Osteocyte (in vitro differentiated cells): Measurements from ENCODE around the gene HOXA7. TPM values are rescaled to one million over a fixed set of nuclear protein-coding genes. Genes with fewer than 3 reads are reported as not detected.
A peak's percentile ranks its signal among the peaks of the same experiment; 100 is the strongest.

Source experiments
- DNase-seq: peaks from one replicate; pipeline ENCODE4 v3.0.0; 2021; ENCODE audit warnings: mixed read lengths; ENCODE audit not compliant: unreplicated experiment; ENCODE audit errors: extremely low spot score
- H3K27ac Mint-ChIP-seq: one replicate; pipeline ENCODE4 v1.8.0; 2021; ENCODE audit warnings: mild to moderate bottlenecking, mixed read lengths; ENCODE audit not compliant: unreplicated experiment
- H3K27me3 Mint-ChIP-seq: one replicate; pipeline ENCODE4 v1.8.0; 2021; ENCODE audit warnings: mixed read lengths; ENCODE audit not compliant: unreplicated experiment
- H3K36me3 Mint-ChIP-seq: one replicate; pipeline ENCODE4 v1.8.0; 2021; ENCODE audit warnings: mixed read lengths; ENCODE audit not compliant: unreplicated experiment
- H3K4me1 Mint-ChIP-seq: one replicate; pipeline ENCODE4 v1.8.0; 2021; ENCODE audit warnings: mixed read lengths; ENCODE audit not compliant: unreplicated experiment
- H3K4me3 Mint-ChIP-seq: one replicate; pipeline ENCODE4 v1.8.0; 2021; ENCODE audit warnings: mild to moderate bottlenecking, moderate library complexity, mixed read lengths; ENCODE audit not compliant: unreplicated experiment
- H3K9me3 Mint-ChIP-seq: one replicate; pipeline ENCODE4 v1.8.0; 2021; ENCODE audit warnings: mixed read lengths; ENCODE audit not compliant: unreplicated experiment
- CTCF ChIP-seq: fragments of 200-600 bp; sonication (generic); IDR thresholded peaks from 2 replicates; pipeline ENCODE4 v1.5.0; 2021; ENCODE audit warnings: antibody characterized with exemption, mild to moderate bottlenecking, moderate library complexity
- total RNA-seq: library from RNA; stranded (reverse); gene quantifications from 2 replicates; pipeline ENCODE4 v1.2.1, GENCODE V29; 2021

The HOXA7 gene
- total RNA-seq, 1 donor from 2014 or later: not detected

GRCh38 chr7:27107391-27108381 lies 48.8 kb downstream of the HOXA7 start:
- Mint-ChIP-seq H3K27ac (no peak overlapping the region), H3K36me3 (peaks cover 3% of the 10 kb centered on the region), H3K27me3 (peaks cover 94% of the 10 kb centered on the region), H3K4me1 (peaks cover 11% of the 10 kb centered on the region), H3K9me3 (no peaks in the 10 kb centered on the region), H3K4me3 (no peak overlapping the region)
- TF ChIP-seq CTCF: no peak
- DNase-seq: peak; percentile 70

GRCh38 chr7:27106901-27107240 lies 49.6 kb downstream of the HOXA7 start:
- Mint-ChIP-seq H3K4me3 (no peak overlapping the region), H3K27ac (no peak overlapping the region), H3K27me3 (peaks cover 93% of the 10 kb centered on the region), H3K9me3 (no peaks in the 10 kb centered on the region), H3K36me3 (peaks cover 3% of the 10 kb centered on the region), H3K4me1 (peaks cover 11% of the 10 kb centered on the region)
- DNase-seq: no peak
- TF ChIP-seq CTCF: no peak

GRCh38 chr7:27106181-27106900 lies 50.1 kb downstream of the HOXA7 start:
- peaks cover 16% of the 10 kb centered on the region for H3K4me1 Mint-ChIP-seq
- H3K9me3 Mint-ChIP-seq: no peaks in the 10 kb centered on the region
- peaks cover 93% of the 10 kb centered on the region for H3K27me3 Mint-ChIP-seq
- H3K36me3 Mint-ChIP-seq: peaks cover 3% of the 10 kb centered on the region
- TF ChIP-seq CTCF: no peak
- DNase-seq: peak; percentile 69
- no peak overlapping the region for H3K4me3 Mint-ChIP-seq
- H3K27ac Mint-ChIP-seq: no peak overlapping the region

GRCh38 chr7:27105301-27106031 lies 51.0 kb downstream of the HOXA7 start:
- H3K27ac Mint-ChIP-seq: no peak overlapping the region
- H3K9me3 Mint-ChIP-seq: no peaks in the 10 kb centered on the region
- DNase-seq: peak; percentile 48
- H3K4me3 Mint-ChIP-seq: no peak overlapping the region
- H3K36me3 Mint-ChIP-seq: peaks cover 3% of the 10 kb centered on the region
- H3K4me1 Mint-ChIP-seq: peaks cover 15% of the 10 kb centered on the region
- no peak for TF ChIP-seq CTCF
- peaks cover 93% of the 10 kb centered on the region for H3K27me3 Mint-ChIP-seq
